Fibroblast of pulmonary artery (primary cell): ENCODE data around the gene LTBP4.

ENCODE experiments used
- DNase-seq: peaks from one replicate; pipeline ENCODE4 v3.0.0-alpha.2; 2010; ENCODE audit warnings: low read depth
- H3K4me3 ChIP-seq: replicated peaks from 2 replicates; pipeline ENCODE4 v1.5.1; 2011; ENCODE audit warnings: low read depth, mild to moderate bottlenecking, control low read depth, low read length, moderate library complexity
- CTCF ChIP-seq: IDR thresholded peaks from 2 replicates; pipeline ENCODE4 v1.5.1; 2011; ENCODE audit warnings: mild to moderate bottlenecking, control low read depth, low read length, inconsistent platforms; ENCODE audit errors: missing control alignments

Gene LTBP4

DNA sequence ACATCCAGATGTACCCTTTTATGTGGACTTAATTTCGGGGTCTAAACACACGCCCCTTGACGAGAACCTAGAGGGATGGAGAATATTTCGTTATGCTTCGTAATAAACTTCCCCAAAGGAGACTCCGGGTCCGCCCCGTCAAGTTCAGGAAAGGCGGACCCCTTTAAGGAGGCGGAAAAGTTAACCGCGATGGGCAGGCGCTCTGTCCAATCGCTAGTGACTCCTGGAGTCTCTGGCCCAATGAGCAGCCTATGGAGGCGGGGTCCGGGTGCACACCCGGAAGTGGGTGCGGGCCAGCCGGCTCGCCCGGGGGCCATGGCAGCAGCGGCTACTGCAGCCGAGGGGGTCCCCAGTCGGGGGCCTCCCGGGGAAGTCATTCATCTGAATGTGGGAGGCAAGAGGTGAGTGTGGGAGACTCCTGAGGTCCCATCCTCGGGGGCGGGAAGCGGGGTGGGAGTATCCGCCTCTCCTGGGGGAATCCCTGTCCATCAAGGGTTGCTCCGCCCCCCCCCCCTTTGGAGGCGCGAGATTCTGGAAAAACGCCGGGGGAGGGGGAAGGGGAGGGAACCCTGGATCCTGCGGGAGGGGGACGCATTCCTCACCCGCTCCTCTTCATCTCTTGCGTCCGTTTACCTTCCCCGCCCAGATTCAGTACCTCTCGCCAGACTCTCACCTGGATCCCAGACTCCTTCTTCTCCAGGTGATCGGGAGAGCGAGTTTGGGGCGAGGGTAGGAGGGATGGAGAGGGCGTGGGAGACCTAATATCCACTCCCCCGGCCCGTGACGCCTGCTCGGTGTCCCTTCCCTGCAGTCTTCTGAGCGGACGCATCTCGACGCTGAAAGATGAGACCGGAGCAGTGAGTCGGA, 24.4 kb upstream of the LTBP4 start, which contains the start of gene SHKBP1:
SHKBP1 (plus strand) TSS at position 289 of the 867 bp plus-strand sequence; CDS start at position 316, 27 bp downstream.
- H3K4me3 ChIP-seq = peak within 1 kb of the TSS; percentile 93
- DNase-seq = peak; percentile 97
- TF ChIP-seq CTCF = no peak

- peak; percentile 58 for DNase-seq
- H3K4me3 ChIP-seq = no peak overlapping the region
- TF ChIP-seq CTCF = no peak
These were observed 22.7 kb upstream of the LTBP4 start for GRCh38 chr19:40578442-40578908.

GRCh38 chr19:40580619-40581018, 20.6 kb upstream of the LTBP4 start:
- TF ChIP-seq CTCF = no peak
- no peak overlapping the region for H3K4me3 ChIP-seq
- no peak for DNase-seq

GRCh38 chr19:40581531-40581930, 19.6 kb upstream of the LTBP4 start:
- H3K4me3 ChIP-seq = no peak overlapping the region
- no peak for TF ChIP-seq CTCF
- DNase-seq = no peak

DNA sequence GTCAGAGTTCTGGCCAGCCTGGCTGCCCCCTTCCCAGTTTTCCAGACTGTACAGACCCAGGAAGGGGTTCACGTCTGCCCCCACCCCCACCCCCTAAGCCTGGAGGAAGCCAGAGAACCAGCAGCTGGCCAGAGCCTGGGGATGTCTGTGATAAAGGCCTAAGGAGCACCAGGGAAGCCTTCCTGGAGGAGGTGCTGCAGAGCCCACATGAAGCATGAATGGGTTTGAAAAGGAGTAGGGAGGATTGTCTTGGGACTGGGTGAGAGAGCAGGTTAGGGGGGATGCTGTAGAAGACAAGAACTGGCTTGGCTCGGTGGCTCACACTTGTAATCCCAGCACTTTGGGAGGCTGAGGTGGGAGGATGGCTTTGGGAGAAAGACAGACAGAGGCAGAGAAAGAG, 18.7 kb upstream of the LTBP4 start:
- H3K4me3 ChIP-seq = no peak overlapping the region
- DNase-seq = no peak
- TF ChIP-seq CTCF = no peak

GRCh38 chr19:40583283-40583682, 17.9 kb upstream of the LTBP4 start:
- no peak for TF ChIP-seq CTCF
- H3K4me3 ChIP-seq = no peak overlapping the region
- DNase-seq = no peak
